Calu3 (cell line): ENCODE measurements around the gene TPCN2. TPM values are rescaled to one million over a fixed set of nuclear protein-coding genes. Genes with fewer than 3 reads are reported as not detected.

Source experiments
- BruUV-seq: library from RNA; stranded (reverse); fragments of 400-500 nt; replicated peaks from 2 replicates; lab custom pipeline; 2021; lab: Mats Ljungman, UMichigan
- CTCF ChIA-PET: fragments of 300-600 bp; sonication (Branson Sonifier 250); formaldehyde crosslinking; loops from one replicate; lab custom pipeline; 2022; ENCODE audit warnings: antibody characterized with exemption; lab: Charles Lee
- DNase-seq: peaks from one replicate; pipeline ENCODE4 v3.0.0; 2022
- H3K27ac Mint-ChIP-seq: one replicate; pipeline ENCODE4 v1.8.0; 2022; ENCODE audit warnings: mixed read lengths; ENCODE audit not compliant: unreplicated experiment
- H3K27me3 Mint-ChIP-seq: one replicate; pipeline ENCODE4 v1.8.0; 2022; ENCODE audit warnings: mixed read lengths; ENCODE audit not compliant: unreplicated experiment
- H3K36me3 Mint-ChIP-seq: one replicate; pipeline ENCODE4 v1.8.0; 2022; ENCODE audit warnings: mild to moderate bottlenecking, moderate library complexity, mixed read lengths; ENCODE audit not compliant: insufficient read depth, unreplicated experiment
- H3K4me1 Mint-ChIP-seq: one replicate; pipeline ENCODE4 v1.8.0; 2022; ENCODE audit warnings: mild to moderate bottlenecking, low read depth, mixed read lengths; ENCODE audit not compliant: unreplicated experiment
- H3K4me3 Mint-ChIP-seq: one replicate; pipeline ENCODE4 v1.8.0; 2022; ENCODE audit warnings: mild to moderate bottlenecking, low read depth, moderate library complexity, mixed read lengths; ENCODE audit not compliant: unreplicated experiment
- H3K9me3 Mint-ChIP-seq: one replicate; pipeline ENCODE4 v1.8.0; 2022; ENCODE audit warnings: low read depth, mixed read lengths; ENCODE audit not compliant: unreplicated experiment
- intact Hi-C: fragments of 100-400 bp; cut with micrococcal nuclease; formaldehyde crosslinking; loops from one replicate; pipeline ENCODE4 v1.10.0; 2022; ENCODE audit not compliant: unreplicated experiment
- total RNA-seq: library from RNA; stranded (reverse); gene quantifications from 2 replicates; pipeline ENCODE4 v1.2.3, GENCODE V29; 2022
- TF ChIP-seq, protein P1 (sequence below): fragments of 200-600 bp; IDR thresholded peaks from one replicate; pipeline ENCODE4 v1.8.0; 2022; ENCODE audit warnings: antibody characterized with exemption; ENCODE audit not compliant: unreplicated experiment

Gene TPCN2
- total RNA-seq, 1 experiment from 2014 or later = 21.9 TPM

DNA sequence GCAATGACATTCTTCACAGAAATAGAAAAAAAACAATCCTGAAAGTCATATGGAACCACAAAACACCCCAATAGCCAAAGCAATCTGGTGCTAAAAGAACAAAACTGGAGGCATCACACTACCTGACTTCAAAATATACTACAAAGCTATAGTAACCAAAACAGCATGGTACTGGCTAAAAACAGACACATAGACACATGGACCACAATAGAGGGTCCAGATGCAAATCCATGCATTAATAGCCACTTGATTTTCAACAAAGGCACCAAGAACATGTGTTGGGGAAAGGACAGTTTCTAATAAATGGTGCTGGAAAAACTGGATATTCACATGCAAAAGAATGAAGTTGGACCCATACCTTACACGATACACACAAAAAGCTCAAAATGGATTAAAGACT lies 79.2 kb downstream of the TPCN2 start:
- Mint-ChIP-seq H3K4me3 (no peak overlapping the region), H3K36me3 (peaks cover 7% of the 10 kb centered on the region), H3K27ac (no peak overlapping the region), H3K27me3 (no peaks in the 10 kb centered on the region), H3K9me3 (peaks cover 4% of the 10 kb centered on the region), H3K4me1 (peaks cover 10% of the 10 kb centered on the region)
- CTCF ChIA-PET = no interaction called here
- BruUV-seq = no TSS peak
- intact Hi-C loops = no loop called here
- TF ChIP-seq, protein P1, sequence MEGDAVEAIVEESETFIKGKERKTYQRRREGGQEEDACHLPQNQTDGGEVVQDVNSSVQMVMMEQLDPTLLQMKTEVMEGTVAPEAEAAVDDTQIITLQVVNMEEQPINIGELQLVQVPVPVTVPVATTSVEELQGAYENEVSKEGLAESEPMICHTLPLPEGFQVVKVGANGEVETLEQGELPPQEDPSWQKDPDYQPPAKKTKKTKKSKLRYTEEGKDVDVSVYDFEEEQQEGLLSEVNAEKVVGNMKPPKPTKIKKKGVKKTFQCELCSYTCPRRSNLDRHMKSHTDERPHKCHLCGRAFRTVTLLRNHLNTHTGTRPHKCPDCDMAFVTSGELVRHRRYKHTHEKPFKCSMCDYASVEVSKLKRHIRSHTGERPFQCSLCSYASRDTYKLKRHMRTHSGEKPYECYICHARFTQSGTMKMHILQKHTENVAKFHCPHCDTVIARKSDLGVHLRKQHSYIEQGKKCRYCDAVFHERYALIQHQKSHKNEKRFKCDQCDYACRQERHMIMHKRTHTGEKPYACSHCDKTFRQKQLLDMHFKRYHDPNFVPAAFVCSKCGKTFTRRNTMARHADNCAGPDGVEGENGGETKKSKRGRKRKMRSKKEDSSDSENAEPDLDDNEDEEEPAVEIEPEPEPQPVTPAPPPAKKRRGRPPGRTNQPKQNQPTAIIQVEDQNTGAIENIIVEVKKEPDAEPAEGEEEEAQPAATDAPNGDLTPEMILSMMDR = no peak
- DNase-seq = no peak

DNA sequence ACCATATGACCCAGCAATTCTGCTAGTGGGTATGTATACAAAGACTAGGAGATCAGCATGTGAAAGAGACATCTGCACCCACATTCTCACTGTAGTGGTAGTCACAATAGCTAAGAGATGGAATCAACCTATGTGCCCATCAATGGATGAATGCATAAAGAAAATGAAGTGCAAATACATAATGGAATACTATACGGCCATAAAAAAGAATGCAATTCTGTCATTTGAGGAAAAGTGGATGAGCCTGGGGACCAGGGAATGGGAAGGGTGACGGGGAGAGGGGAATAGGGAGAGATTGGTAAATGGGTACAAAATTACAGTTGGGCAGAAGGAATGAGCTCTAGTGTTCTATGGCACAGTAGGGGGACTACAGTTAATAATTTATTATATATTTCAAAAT lies 80.3 kb downstream of the TPCN2 start:
- no peaks in the 10 kb centered on the region for H3K36me3 Mint-ChIP-seq
- H3K4me3 Mint-ChIP-seq = no peak overlapping the region
- peaks cover 4% of the 10 kb centered on the region for H3K9me3 Mint-ChIP-seq
- no TSS peak for BruUV-seq
- TF ChIP-seq, protein P1 = no peak
- no peak overlapping the region for H3K27ac Mint-ChIP-seq
- peaks cover 13% of the 10 kb centered on the region for H3K4me1 Mint-ChIP-seq
- CTCF ChIA-PET = no interaction called here
- intact Hi-C loops = no loop called here
- DNase-seq = no peak
- H3K27me3 Mint-ChIP-seq = no peaks in the 10 kb centered on the region

DNA sequence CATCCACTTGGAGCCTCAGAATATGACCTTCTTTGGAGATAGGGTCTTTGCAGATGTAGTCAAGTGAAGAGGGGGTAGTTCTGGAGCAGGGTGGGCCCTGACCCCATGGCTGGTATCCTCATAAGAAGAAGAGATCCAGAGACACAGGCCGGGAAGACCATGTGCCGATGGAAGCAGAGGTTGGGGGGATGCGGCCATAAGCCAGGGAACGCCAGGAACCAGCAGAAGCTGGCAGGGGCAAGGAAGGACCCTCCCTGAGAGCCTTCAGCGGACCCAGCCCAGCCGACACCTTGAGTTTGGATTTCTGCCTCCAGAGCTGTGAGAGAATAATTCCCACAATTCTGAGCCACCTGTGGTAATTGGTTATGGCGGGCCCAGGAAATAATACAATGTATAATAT lies 80.9 kb downstream of the TPCN2 start:
- Mint-ChIP-seq H3K27ac (no peak overlapping the region), H3K4me1 (peaks cover 17% of the 10 kb centered on the region), H3K4me3 (no peak overlapping the region), H3K9me3 (peaks cover 4% of the 10 kb centered on the region), H3K36me3 (no peaks in the 10 kb centered on the region), H3K27me3 (no peaks in the 10 kb centered on the region)
- TF ChIP-seq, protein P1 = no peak
- no TSS peak for BruUV-seq
- DNase-seq = no peak
- CTCF ChIA-PET = no interaction called here
- intact Hi-C loops = loop anchor here (10.0 kb wide), 1 partner anchor 85 kb away; no protein-coding TSS in a partner anchor

DNA sequence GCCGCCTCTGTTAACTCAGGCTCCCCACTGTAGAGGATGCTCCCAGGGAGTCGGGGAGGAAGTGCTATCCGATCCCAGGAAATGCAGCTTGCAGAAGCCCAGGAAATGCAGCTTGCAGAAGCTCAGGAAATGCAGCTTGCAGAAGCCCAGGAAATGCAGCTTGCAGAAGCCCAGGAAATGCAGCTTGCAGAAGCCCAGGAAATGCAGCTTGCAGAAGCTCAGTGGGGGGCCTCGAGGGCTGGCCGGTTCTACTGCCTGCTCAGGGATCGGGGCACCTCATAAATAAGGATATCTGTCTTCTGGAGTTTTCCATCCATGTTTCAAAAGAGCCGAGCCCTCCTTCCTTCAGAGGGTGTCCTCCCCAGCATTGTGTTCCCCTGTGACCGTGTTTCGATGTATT lies 81.9 kb downstream of the TPCN2 start:
- TF ChIP-seq, protein P1 = no peak
- BruUV-seq = no TSS peak
- H3K9me3 Mint-ChIP-seq = peaks cover 4% of the 10 kb centered on the region
- no peaks in the 10 kb centered on the region for H3K36me3 Mint-ChIP-seq
- H3K27me3 Mint-ChIP-seq = no peaks in the 10 kb centered on the region
- intact Hi-C loops = loop anchor here (10.0 kb wide), 1 partner anchor 84 kb away; no protein-coding TSS in a partner anchor
- peaks cover 17% of the 10 kb centered on the region for H3K4me1 Mint-ChIP-seq
- DNase-seq = no peak
- no peak overlapping the region for H3K4me3 Mint-ChIP-seq
- no peak overlapping the region for H3K27ac Mint-ChIP-seq
- CTCF ChIA-PET = interaction anchor here (1.3 to 2.7 kb wide), 7 partner anchors 8 to 222 kb away, joined by 5 to 22 read pairs (median 9); partner anchors contain the start of gene MYEOV
